ENCODE data around the gene DCST1.
A peak's percentile ranks its signal among the peaks of the same experiment; 100 is the strongest.

DCST1 gene

DNA sequence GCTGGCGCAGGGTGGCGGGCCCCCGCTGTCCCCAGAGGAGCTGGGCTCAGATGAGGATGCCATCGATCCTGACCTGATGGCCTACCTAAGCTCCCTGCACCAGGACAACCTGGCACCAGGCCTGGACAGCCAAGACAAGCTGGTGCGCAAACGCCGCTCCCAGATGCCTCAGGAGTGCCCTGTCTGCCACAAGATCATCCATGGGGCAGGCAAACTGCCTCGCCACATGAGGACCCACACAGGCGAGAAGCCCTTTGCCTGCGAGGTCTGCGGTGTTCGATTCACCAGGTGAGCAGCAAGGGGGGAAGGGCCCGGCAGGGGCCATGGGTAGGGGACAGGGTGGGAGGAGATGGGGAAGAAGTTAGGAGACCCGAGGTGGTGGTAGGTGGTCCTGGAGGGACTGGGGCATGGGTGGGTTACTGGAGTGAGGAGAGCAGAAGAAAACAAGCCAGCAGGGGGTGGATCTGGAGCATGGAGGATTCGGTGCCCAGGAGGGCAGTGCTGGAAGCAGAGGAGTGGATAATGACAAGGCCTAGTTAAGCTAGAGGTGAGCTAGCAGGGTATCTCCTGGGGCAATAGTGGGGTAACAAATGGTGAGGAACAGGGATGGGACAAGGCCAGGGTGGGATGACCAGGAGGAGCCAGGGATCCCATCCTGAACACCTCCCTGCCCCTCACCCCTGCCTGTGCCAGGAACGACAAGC is 17.9 kb upstream of the DCST1 start:
- Histone ChIP-seq H3K9ac (ENCODE audit: low read length) (no peak overlapping the region), H3K79me1 (ENCODE audit: low read length) (peaks cover 15% of the 10 kb centered on the region), H2AFZ (ENCODE audit: insufficient read depth, low read length, poor library complexity) (no peak overlapping the region), H3K4ac (ENCODE audit: low read depth, low read length) (no peak overlapping the region), H3K14ac (ENCODE audit: low read length) (no peak overlapping the region), H4K91ac (ENCODE audit: low read depth, low read length) (no peak overlapping the region), H3K18ac (ENCODE audit: low read length) (no peak overlapping the region), H3K36me3 (ENCODE audit: control insufficient read depth in 1 of 2, insufficient read depth in 2 of 2, low read length in 2 of 2) (peaks cover 31 to 32% of the 10 kb centered on the region in 2 experiments), H2BK120ac (ENCODE audit: insufficient read depth, low read length, poor library complexity) (no peak overlapping the region), H4K12ac (ENCODE audit: low read depth, low read length) (peak overlapping the region; percentile 6), H3K23ac (ENCODE audit: low read length) (no peak overlapping the region), H3K4me1 (ENCODE audit: control insufficient read depth in 1 of 2, insufficient read depth in 2 of 2, low read length in 2 of 2) (peaks cover 22 to 25% of the 10 kb centered on the region in 2 experiments), H3K4me2 (ENCODE audit: low read length) (no peak overlapping the region), H3K27me3 (ENCODE audit: insufficient read depth, low read length) (no peaks in the 10 kb centered on the region), H2BK12ac (ENCODE audit: low read length) (peak overlapping the region; percentile 5), H2AK5ac (ENCODE audit: low read length) (no peak overlapping the region), H3K79me2 (ENCODE audit: control insufficient read depth, insufficient read depth, low read length, poor library complexity) (no peaks in the 10 kb centered on the region), H3K27ac (ENCODE audit: low read depth, low read length) (no peak overlapping the region), H2BK5ac (ENCODE audit: low read depth, low read length, poor library complexity) (no peak overlapping the region), H4K8ac (ENCODE audit: low read depth, low read length) (no peak overlapping the region), H3K4me3 (ENCODE audit: low read depth, low read length) (peak overlapping the region; percentile 20), H3K9me3 (ENCODE audit: insufficient read depth, low read depth, low read length) (peaks cover 1% of the 10 kb centered on the region)
- DNase-seq: no peak
- WGBS (ENCODE audit: extremely low coverage, insufficient coverage, insufficient read length): no CpG with 5 or more reads among the region's 16 CpGs

DNA sequence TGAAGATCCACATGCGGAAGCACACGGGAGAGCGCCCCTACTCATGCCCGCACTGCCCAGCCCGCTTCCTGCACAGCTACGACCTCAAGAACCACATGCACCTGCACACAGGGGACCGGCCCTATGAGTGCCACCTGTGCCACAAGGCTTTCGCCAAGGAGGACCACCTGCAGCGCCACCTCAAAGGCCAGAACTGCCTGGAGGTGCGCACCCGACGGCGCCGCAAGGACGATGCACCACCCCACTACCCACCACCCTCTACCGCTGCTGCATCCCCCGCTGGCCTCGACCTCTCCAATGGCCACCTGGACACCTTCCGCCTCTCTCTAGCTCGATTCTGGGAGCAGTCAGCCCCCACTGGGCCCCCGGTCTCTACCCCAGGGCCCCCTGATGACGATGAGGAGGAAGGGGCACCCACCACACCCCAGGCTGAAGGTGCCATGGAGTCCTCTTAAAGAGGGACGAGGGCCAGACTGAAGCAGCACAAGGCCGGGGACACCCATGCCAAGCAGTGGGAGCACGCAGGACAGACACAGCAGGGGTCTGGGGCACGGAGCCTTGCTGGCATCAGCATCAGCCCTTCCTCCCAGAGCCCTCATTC is 17.3 kb upstream of the DCST1 start:
- peak overlapping the region; percentile 12 for H2BK12ac ChIP-seq (ENCODE audit: low read length)
- no peak overlapping the region for H3K4ac ChIP-seq (ENCODE audit: low read depth, low read length)
- no peak overlapping the region for H2BK120ac ChIP-seq (ENCODE audit: insufficient read depth, low read length, poor library complexity)

DNA sequence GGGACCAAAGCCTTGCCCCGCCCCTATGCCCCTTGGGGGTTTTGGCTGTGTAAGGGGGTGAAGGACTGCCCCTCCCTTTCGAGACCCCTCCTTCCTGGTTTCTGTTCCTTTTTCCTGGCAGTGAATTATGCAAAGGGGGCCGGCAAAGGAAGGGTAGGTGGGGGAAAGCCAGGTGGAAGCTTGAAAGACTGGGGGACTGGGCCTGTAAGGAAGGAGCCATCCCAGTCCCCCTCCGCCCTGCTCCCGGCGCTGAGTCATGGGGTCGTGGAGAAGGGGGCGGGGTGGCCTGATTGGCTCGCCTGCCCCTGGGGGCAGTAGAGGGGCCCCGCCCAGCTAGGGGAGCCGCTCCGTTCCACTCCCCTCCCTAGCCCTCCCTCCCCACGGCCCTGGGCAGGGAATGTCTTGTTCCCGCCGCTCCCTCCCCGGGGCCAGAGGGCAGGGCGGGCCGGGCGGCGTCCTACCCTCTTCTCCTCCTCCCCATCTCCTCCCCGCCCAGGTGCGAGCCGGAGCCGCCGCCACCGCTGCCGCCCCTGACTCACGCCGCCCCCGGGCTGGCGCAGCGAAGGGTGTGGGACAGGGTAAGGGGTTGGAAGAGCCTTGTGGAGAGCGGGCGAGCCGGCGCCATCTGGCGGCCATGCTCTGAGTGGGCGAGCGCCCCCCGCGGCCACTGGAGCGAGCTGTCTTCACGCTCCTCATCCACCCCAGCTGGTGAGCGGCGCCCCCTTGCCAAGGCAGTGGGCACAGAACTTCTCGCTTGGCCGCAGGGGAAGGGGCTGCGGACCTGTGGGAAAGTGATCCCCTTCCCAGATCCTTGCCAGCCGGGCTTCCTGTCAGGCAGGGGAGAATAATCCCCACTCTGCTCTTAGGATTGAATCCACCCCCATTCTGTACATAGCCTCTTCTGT is 16.3 kb upstream of the DCST1 start:
- H3K4me3 ChIP-seq (ENCODE audit: low read depth, low read length): peak overlapping the region; percentile 32

More for the DNA sequence above, 17.3 kb upstream of the DCST1 start:
- Histone ChIP-seq H3K4me2 (ENCODE audit: low read length) (peak overlapping the region; percentile 50), H3K9me3 (ENCODE audit: insufficient read depth, low read depth, low read length) (peaks cover 1% of the 10 kb centered on the region), H2AK5ac (ENCODE audit: low read length) (peak overlapping the region; percentile 16), H4K8ac (ENCODE audit: low read depth, low read length) (no peak overlapping the region), H4K91ac (ENCODE audit: low read depth, low read length) (peak overlapping the region; percentile 92), H2AFZ (ENCODE audit: insufficient read depth, low read length, poor library complexity) (no peak overlapping the region), H3K14ac (ENCODE audit: low read length) (no peak overlapping the region), H3K27me3 (ENCODE audit: insufficient read depth, low read length) (no peaks in the 10 kb centered on the region), H3K23ac (ENCODE audit: low read length) (no peak overlapping the region), H3K4me1 (ENCODE audit: control insufficient read depth in 1 of 2, insufficient read depth in 2 of 2, low read length in 2 of 2) (peaks cover 22 to 25% of the 10 kb centered on the region in 2 experiments), H3K18ac (ENCODE audit: low read length) (peak overlapping the region; percentile 1), H4K12ac (ENCODE audit: low read depth, low read length) (no peak overlapping the region), H3K27ac (ENCODE audit: low read depth, low read length) (no peak overlapping the region), H3K79me2 (ENCODE audit: control insufficient read depth, insufficient read depth, low read length, poor library complexity) (no peaks in the 10 kb centered on the region), H3K36me3 (ENCODE audit: control insufficient read depth in 1 of 2, insufficient read depth in 2 of 2, low read length in 2 of 2) (peaks cover 28 to 30% of the 10 kb centered on the region in 2 experiments), H3K4me3 (ENCODE audit: low read depth, low read length) (no peak overlapping the region), H3K9ac (ENCODE audit: low read length) (no peak overlapping the region), H3K79me1 (ENCODE audit: low read length) (peaks cover 15% of the 10 kb centered on the region), H2BK5ac (ENCODE audit: low read depth, low read length, poor library complexity) (peak overlapping the region; percentile 82)
- DNase-seq: no peak
- WGBS (ENCODE audit: extremely low coverage, insufficient coverage, insufficient read length): no CpG with 5 or more reads among the region's 26 CpGs

DNA sequence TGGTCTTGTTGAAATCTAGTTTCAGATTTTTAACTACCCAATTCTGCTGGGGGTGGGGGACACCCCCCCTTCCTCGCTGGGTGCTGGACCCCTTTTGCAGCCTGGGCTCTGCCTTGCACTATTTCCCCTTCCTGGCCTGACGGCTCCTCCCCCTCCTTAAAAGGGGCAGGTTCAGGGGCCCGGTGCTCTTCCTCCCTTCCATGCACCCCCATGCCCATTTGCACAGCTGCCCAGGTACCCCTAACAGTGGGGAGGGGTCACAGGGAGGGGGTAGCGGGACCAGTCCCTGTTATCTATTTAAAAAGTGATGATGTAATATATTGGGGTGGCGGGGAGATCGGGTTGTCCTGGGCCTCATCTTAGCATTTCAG is 15.7 kb upstream of the DCST1 start:
- Histone ChIP-seq H2BK5ac (ENCODE audit: low read depth, low read length, poor library complexity) (no peak overlapping the region), H2AK5ac (ENCODE audit: low read length) (no peak overlapping the region), H3K36me3 (ENCODE audit: control insufficient read depth in 1 of 2, insufficient read depth in 2 of 2, low read length in 2 of 2) (peaks cover 28 to 30% of the 10 kb centered on the region in 2 experiments), H4K91ac (ENCODE audit: low read depth, low read length) (peak overlapping the region; percentile 13), H3K9me3 (ENCODE audit: insufficient read depth, low read depth, low read length) (peaks cover 1% of the 10 kb centered on the region), H3K79me1 (ENCODE audit: low read length) (peaks cover 15% of the 10 kb centered on the region), H3K9ac (ENCODE audit: low read length) (no peak overlapping the region), H4K8ac (ENCODE audit: low read depth, low read length) (peak overlapping the region; percentile 81), H3K18ac (ENCODE audit: low read length) (peak overlapping the region; percentile 10), H3K27me3 (ENCODE audit: insufficient read depth, low read length) (no peaks in the 10 kb centered on the region), H4K12ac (ENCODE audit: low read depth, low read length) (no peak overlapping the region), H3K27ac (ENCODE audit: low read depth, low read length) (peak overlapping the region; percentile 45), H2BK12ac (ENCODE audit: low read length) (peak overlapping the region; percentile 56), H3K4me3 (ENCODE audit: low read depth, low read length) (no peak overlapping the region), H3K4me2 (ENCODE audit: low read length) (peak overlapping the region; percentile 50), H3K79me2 (ENCODE audit: control insufficient read depth, insufficient read depth, low read length, poor library complexity) (no peaks in the 10 kb centered on the region), H3K4me1 (ENCODE audit: control insufficient read depth in 1 of 2, insufficient read depth in 2 of 2, low read length in 2 of 2) (peaks cover 24 to 28% of the 10 kb centered on the region in 2 experiments), H2BK120ac (ENCODE audit: insufficient read depth, low read length, poor library complexity) (peak overlapping the region; percentile 57), H3K23ac (ENCODE audit: low read length) (no peak overlapping the region), H3K4ac (ENCODE audit: low read depth, low read length) (no peak overlapping the region), H3K14ac (ENCODE audit: low read length) (peak overlapping the region; percentile 46), H2AFZ (ENCODE audit: insufficient read depth, low read length, poor library complexity) (no peak overlapping the region)
- no CpG with 5 or more reads among the region's 6 CpGs for WGBS (ENCODE audit: extremely low coverage, insufficient coverage, insufficient read length)
- no peak for DNase-seq

More for the DNA sequence above, 16.3 kb upstream of the DCST1 start:
- peak overlapping the region; percentile 72 for H2BK120ac ChIP-seq (ENCODE audit: insufficient read depth, low read length, poor library complexity)
- no peaks in the 10 kb centered on the region for H3K27me3 ChIP-seq (ENCODE audit: insufficient read depth, low read length)
- peaks cover 15% of the 10 kb centered on the region for H3K79me1 ChIP-seq (ENCODE audit: low read length)
- no peak overlapping the region for H3K9ac ChIP-seq (ENCODE audit: low read length)
- H4K8ac ChIP-seq (ENCODE audit: low read depth, low read length): peak overlapping the region; percentile 81
- H4K91ac ChIP-seq (ENCODE audit: low read depth, low read length): peak overlapping the region; percentile 92
- H2AK5ac ChIP-seq (ENCODE audit: low read length): peak overlapping the region; percentile 80
- H3K4ac ChIP-seq (ENCODE audit: low read depth, low read length): peak overlapping the region; percentile 13
- H3K4me2 ChIP-seq (ENCODE audit: low read length): peak overlapping the region; percentile 50
- H3K4me1 ChIP-seq (ENCODE audit: control insufficient read depth in 1 of 2, insufficient read depth in 2 of 2, low read length in 2 of 2): peaks cover 22 to 24% of the 10 kb centered on the region in 2 experiments
- H3K18ac ChIP-seq (ENCODE audit: low read length): peak overlapping the region; percentile 59
- no peak overlapping the region for H3K23ac ChIP-seq (ENCODE audit: low read length)
- H3K36me3 ChIP-seq (ENCODE audit: control insufficient read depth in 1 of 2, insufficient read depth in 2 of 2, low read length in 2 of 2): peaks cover 28 to 30% of the 10 kb centered on the region in 2 experiments
- peak overlapping the region; percentile 54 for H2BK12ac ChIP-seq (ENCODE audit: low read length)
- peaks cover 1% of the 10 kb centered on the region for H3K9me3 ChIP-seq (ENCODE audit: insufficient read depth, low read depth, low read length)
- H3K27ac ChIP-seq (ENCODE audit: low read depth, low read length): peak overlapping the region; percentile 77
- H3K14ac ChIP-seq (ENCODE audit: low read length): peak overlapping the region; percentile 47
- H4K12ac ChIP-seq (ENCODE audit: low read depth, low read length): peak overlapping the region; percentile 62
- DNase-seq: peak; percentile 96 to 98
- no CpG with 5 or more reads among the region's 49 CpGs for WGBS (ENCODE audit: extremely low coverage, insufficient coverage, insufficient read length)
- H2AFZ ChIP-seq (ENCODE audit: insufficient read depth, low read length, poor library complexity): peak overlapping the region; percentile 21
- H2BK5ac ChIP-seq (ENCODE audit: low read depth, low read length, poor library complexity): peak overlapping the region; percentile 82
- H3K79me2 ChIP-seq (ENCODE audit: control insufficient read depth, insufficient read depth, low read length, poor library complexity): no peaks in the 10 kb centered on the region
